ENCODE measurements around the gene CEACAM20. TPM values are rescaled to one million over a fixed set of nuclear protein-coding genes. Genes with fewer than 3 reads are reported as not detected.

Gene CEACAM20
- total and polyA plus RNA-seq, 10 of the 15 experiments (the other 5 are each of a cell fraction or from before 2014, with no cell fraction given) = not detected

DNA sequence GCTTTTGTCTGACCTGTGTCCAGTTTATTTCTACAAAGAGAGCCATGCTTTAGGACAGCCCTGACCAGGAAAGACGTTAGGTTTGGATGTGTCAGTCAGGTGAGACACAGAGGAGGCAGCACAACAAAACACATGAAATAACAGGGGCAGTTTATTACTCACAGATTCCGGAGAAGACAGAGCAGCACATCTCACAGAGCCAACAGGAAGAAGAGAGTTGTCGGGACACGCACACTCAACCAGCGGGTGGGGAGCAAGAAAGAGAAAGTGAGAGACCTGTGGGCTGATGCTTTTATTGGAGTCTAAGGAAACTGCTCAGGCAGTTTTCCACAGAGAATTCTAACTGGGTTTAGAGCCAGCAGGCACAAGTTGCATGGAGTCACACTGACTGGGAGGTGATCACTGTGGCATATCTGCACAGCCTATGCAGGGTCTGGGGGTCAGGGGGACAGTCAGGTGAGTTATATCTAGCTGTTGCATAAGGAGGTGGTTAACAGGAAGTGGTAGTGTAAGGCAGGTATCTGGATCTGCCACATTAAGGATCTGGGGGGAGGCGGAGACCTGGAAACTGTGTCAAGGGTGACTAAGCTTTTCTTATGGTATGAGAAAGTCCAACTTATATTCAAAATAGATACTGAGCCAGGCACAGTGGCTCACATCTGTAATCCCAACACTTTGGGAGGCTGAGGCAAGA is 24.1 kb upstream of the CEACAM20 start (continued):
- TF ChIP-seq MXI1 (IDR thresholded peaks at IDR 0.05; ENCODE audit: low read depth, low read length) = no peak
- no peak for TF ChIP-seq HDAC2 (IDR thresholded peaks at IDR 0.05)
- no peak for TF ChIP-seq STAT3 (IDR thresholded peaks at IDR 0.05; ENCODE audit: low read depth, low read length)
- TF ChIP-seq GATAD2B (conservative IDR thresholded peaks at IDR 0.05; ENCODE audit: low read depth) = no peak

DNA sequence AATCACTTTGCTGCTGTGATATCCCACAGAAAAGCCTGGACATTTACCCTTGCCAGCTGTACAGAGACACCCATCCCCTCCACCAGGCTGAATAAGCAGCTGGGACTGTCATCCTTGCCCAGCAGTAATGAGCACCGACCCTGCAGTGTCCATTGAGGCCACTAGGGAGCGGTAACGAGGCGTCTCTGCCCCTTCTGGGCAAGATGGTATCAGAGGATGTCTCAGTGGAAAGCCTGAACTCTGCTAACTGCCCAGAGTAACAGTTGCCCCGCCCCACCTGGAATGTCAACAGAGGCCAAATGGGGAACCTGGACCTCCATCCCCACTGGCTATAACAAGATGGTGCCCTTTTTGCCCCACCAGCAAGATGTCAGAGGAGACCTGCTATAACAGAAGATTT is 22.8 kb upstream of the CEACAM20 start:
- Histone ChIP-seq H3K9me3 (replicated peaks; ENCODE audit: control insufficient read depth, insufficient read depth, low read length) (no peaks in the 10 kb centered on the region; the same call in 2 of the 3 replicates), H3K27me3 (replicated peaks in 1 of 2; ENCODE audit: control insufficient read depth in 2 of 2, insufficient read depth in 2 of 2, low read length in 1 of 2) (no peaks in the 10 kb centered on the region), H3K27ac (ENCODE audit: control insufficient read depth, insufficient read depth) (no peak overlapping the region), H3K79me2 (ENCODE audit: control insufficient read depth, insufficient read depth, low read length) (no peaks in the 10 kb centered on the region), H3K4me2 (ENCODE audit: control insufficient read depth, insufficient read depth) (no peak overlapping the region), H2AFZ (ENCODE audit: control insufficient read depth, low read depth, low read length) (no peak overlapping the region), H3K4me3 (no peak overlapping the region), H3K4me1 (ENCODE audit: control insufficient read depth, insufficient read depth, low read length) (no peaks in the 10 kb centered on the region), H3K9ac (ENCODE audit: control insufficient read depth, insufficient read depth, low read length) (no peak overlapping the region), H4K20me1 (ENCODE audit: control insufficient read depth, insufficient read depth) (no peaks in the 10 kb centered on the region), H3K36me3 (ENCODE audit: control insufficient read depth in 2 of 2, insufficient read depth in 2 of 2, low read length in 1 of 2) (no peaks in the 10 kb centered on the region)
- DNase-seq (ENCODE audit: low read depth, low spot score) (no peak), ATAC-seq (peak; percentile 61), FAIRE-seq (no peak)
- 1% methylated on average over 5 of the region's 5 CpGs for WGBS (ENCODE audit: insufficient coverage, insufficient replicate concordance, low lambda C conversion rate, missing lambda C conversion rate)
- intact Hi-C loops (cut with micrococcal nuclease; ENCODE audit: unreplicated experiment) = no loop called here
- BruUV-seq (replicated peaks) = no TSS peak
- TF ChIP-seq, protein P1, sequence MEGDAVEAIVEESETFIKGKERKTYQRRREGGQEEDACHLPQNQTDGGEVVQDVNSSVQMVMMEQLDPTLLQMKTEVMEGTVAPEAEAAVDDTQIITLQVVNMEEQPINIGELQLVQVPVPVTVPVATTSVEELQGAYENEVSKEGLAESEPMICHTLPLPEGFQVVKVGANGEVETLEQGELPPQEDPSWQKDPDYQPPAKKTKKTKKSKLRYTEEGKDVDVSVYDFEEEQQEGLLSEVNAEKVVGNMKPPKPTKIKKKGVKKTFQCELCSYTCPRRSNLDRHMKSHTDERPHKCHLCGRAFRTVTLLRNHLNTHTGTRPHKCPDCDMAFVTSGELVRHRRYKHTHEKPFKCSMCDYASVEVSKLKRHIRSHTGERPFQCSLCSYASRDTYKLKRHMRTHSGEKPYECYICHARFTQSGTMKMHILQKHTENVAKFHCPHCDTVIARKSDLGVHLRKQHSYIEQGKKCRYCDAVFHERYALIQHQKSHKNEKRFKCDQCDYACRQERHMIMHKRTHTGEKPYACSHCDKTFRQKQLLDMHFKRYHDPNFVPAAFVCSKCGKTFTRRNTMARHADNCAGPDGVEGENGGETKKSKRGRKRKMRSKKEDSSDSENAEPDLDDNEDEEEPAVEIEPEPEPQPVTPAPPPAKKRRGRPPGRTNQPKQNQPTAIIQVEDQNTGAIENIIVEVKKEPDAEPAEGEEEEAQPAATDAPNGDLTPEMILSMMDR (IDR thresholded peaks at IDR 0.05 in 2 of 3, conservative IDR thresholded peaks at IDR 0.05 in 1 of 3; ENCODE audit: control insufficient read depth in 2 of 3, extremely low read depth in 1 of 3, insufficient read depth in 1 of 3, low read depth in 3 of 3, low read length in 3 of 3) = peak; percentile 37 to 45 (median 44); a peak in 5 of 6 replicates
- TF ChIP-seq MTA3 (IDR thresholded peaks at IDR 0.05; ENCODE audit: borderline replicate concordance, low read length) = no peak
- SMC1A ChIA-PET (ENCODE audit: uncharacterized antibody, unreplicated experiment) = interaction anchor here (0.6 kb wide), 1 partner anchor 301 kb away, joined by 3 read pairs; no protein-coding TSS in a partner anchor
- CTCF ChIA-PET = no interaction called here
- RAD21 ChIA-PET (ENCODE audit: unreplicated experiment) = no interaction called here
- POLR2A ChIA-PET = no interaction called here
- in situ Hi-C loops (cut with MboI) = no loop called here

Measured in GM12878 (cell line).